PC-9 (cell line): Measurements from ENCODE around the gene IRF4. TPM values are rescaled to one million over a fixed set of nuclear protein-coding genes. Genes with fewer than 3 reads are reported as not detected.

Experiments used
- BruUV-seq: library from RNA; stranded (reverse); fragments of 400-500 nt; replicated peaks from 2 replicates; lab custom pipeline; 2021; lab: Mats Ljungman, UMichigan
- CTCF ChIA-PET: fragments of 300-600 bp; sonication (Branson Sonifier 250); formaldehyde crosslinking; loops from one replicate; lab custom pipeline; 2022; ENCODE audit warnings: antibody characterized with exemption; lab: Charles Lee
- POLR2A ChIA-PET: fragments of 300-600 bp; sonication (Branson Sonifier 250); formaldehyde crosslinking; loops from one replicate; lab custom pipeline; 2022; ENCODE audit warnings: antibody characterized with exemption; ENCODE audit not compliant: unreplicated experiment; lab: Charles Lee
- DNase-seq, 2 experiments: peaks; one replicate each; pipeline versions ENCODE4 v3.0.0 to v3.0.0-alpha.2; 2015 to 2022; ENCODE audit warnings: mixed read lengths in 1 of 2
- H2AFZ ChIP-seq: fragments of 200-600 bp; sonication (generic); 2 replicates; pipeline ENCODE4 v1.8.1; 2017; ENCODE audit warnings: antibody characterized with exemption
- H3F3A ChIP-seq: fragments of 200-600 bp; sonication (generic); 2 replicates; pipeline ENCODE4 v1.8.1; 2017; ENCODE audit warnings: antibody characterized with exemption, mild to moderate bottlenecking, low read depth; ENCODE audit not compliant: insufficient read depth
- H3K27ac ChIP-seq: fragments of 200-600 bp; sonication (generic); 2 replicates; pipeline ENCODE4 v1.6.1; 2016; ENCODE audit warnings: mixed run types
- H3K27me3 ChIP-seq: fragments of 200-600 bp; sonication (generic); 2 replicates; pipeline ENCODE4 v1.6.1; 2016; ENCODE audit warnings: low read depth, mixed run types; ENCODE audit not compliant: insufficient read depth
- H3K36me3 ChIP-seq: fragments of 200-600 bp; sonication (generic); 2 replicates; pipeline ENCODE4 v1.6.1; 2016; ENCODE audit warnings: low read depth, mixed run types
- H3K4me1 ChIP-seq: fragments of 200-600 bp; sonication (generic); replicated peaks from 2 replicates; pipeline ENCODE4 v1.6.1; 2016; ENCODE audit warnings: mixed run types; ENCODE audit not compliant: insufficient read depth
- H3K4me2 ChIP-seq: fragments of 200-600 bp; sonication (generic); 2 replicates; pipeline ENCODE4 v1.6.1; 2017; ENCODE audit warnings: mixed run types
- H3K4me3 ChIP-seq: fragments of 200-600 bp; sonication (generic); 2 replicates; pipeline ENCODE4 v1.6.1; 2016; ENCODE audit warnings: mixed run types
- H3K79me2 ChIP-seq: fragments of 200-600 bp; sonication (generic); 2 replicates; pipeline ENCODE4 v1.6.1; 2017; ENCODE audit warnings: low read depth, mixed run types
- H3K9me2 ChIP-seq: fragments of 200-600 bp; sonication (generic); 2 replicates; pipeline ENCODE4 v1.8.1; 2017; ENCODE audit warnings: mild to moderate bottlenecking; ENCODE audit not compliant: insufficient read depth
- H3K9me3 ChIP-seq: fragments of 200-600 bp; sonication (generic); 2 replicates; pipeline ENCODE4 v1.8.1; 2016; ENCODE audit warnings: low read depth; ENCODE audit not compliant: insufficient read depth
- H4K20me1 ChIP-seq: fragments of 200-600 bp; sonication (generic); 2 replicates; pipeline ENCODE4 v1.8.1; 2017; ENCODE audit not compliant: insufficient read depth
- CTCF ChIP-seq: fragments of 200-600 bp; sonication (generic); conservative IDR thresholded peaks from 2 replicates; pipeline ENCODE4 v1.6.1; 2017; ENCODE audit warnings: mixed run types, antibody characterized with exemption, mild to moderate bottlenecking, moderate library complexity
- EZH2 ChIP-seq: fragments of 200-600 bp; sonication (generic); IDR thresholded peaks from 2 replicates; pipeline ENCODE4 v1.8.0; 2017; ENCODE audit warnings: antibody characterized with exemption, low read depth
- intact Hi-C: fragments of 100-400 bp; cut with micrococcal nuclease; formaldehyde crosslinking; loops from one replicate; pipeline ENCODE4 v1.10.0; 2022; ENCODE audit not compliant: unreplicated experiment
- total RNA-seq: library from RNA; stranded (reverse); gene quantifications from 2 replicates; pipeline ENCODE4 v1.2.3, GENCODE V29; 2021

Gene IRF4
- total RNA-seq, 1 experiment from 2014 or later, result not detected

DNA sequence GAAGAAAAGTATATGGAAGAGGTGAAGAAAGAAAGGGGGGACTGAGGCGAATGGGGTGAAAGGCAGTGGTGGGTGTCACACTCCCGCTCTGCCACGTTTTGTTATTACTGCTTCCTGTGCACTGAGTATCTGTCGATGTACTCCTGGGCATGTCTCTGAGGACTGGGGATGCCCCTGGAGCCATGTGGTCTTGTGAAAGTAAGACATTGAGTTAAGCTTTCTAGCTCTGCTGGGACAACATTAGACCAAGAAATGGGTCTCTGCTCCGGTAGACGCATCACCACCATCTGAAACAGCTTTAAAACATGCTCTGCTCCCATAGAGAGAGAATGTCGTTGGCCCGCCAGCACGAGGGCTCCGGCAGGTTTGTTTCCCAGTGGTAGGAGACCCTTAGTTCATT lies 40.0 kb downstream of the IRF4 start:
- DNase-seq, result no peak
- TF ChIP-seq EZH2, result no peak
- no peak for TF ChIP-seq CTCF
- no peaks in the 10 kb centered on the region for H3F3A ChIP-seq
- intact Hi-C loops, result no loop called here
- H3K79me2 ChIP-seq, result no peaks in the 10 kb centered on the region
- H3K4me1 ChIP-seq, result no peaks in the 10 kb centered on the region
- H4K20me1 ChIP-seq, result no peaks in the 10 kb centered on the region
- H2AFZ ChIP-seq, result no peak overlapping the region
- CTCF ChIA-PET, result no interaction called here
- H3K4me3 ChIP-seq, result no peak overlapping the region
- POLR2A ChIA-PET, result interaction anchor here (0.6 kb wide), 1 partner anchor 216 kb away, joined by 3 read pairs; no protein-coding TSS in a partner anchor
- H3K27me3 ChIP-seq, result peaks cover 35% of the 10 kb centered on the region
- H3K9me3 ChIP-seq, result no peaks in the 10 kb centered on the region
- H3K27ac ChIP-seq, result no peak overlapping the region
- H3K4me2 ChIP-seq, result no peak overlapping the region
- BruUV-seq, result no TSS peak
- H3K36me3 ChIP-seq, result no peaks in the 10 kb centered on the region
- no peaks in the 10 kb centered on the region for H3K9me2 ChIP-seq

- no peaks in the 10 kb centered on the region for H3K9me2 ChIP-seq
- ChIA-PET CTCF (interaction anchor here (0.7 kb wide), 1 partner anchor 9 kb away, joined by 3 read pairs; no protein-coding TSS in a partner anchor), POLR2A (interaction anchor here (0.6 kb wide), 2 partner anchors 9 to 216 kb away, joined by 3 to 6 read pairs; no protein-coding TSS in a partner anchor)
- no peak overlapping the region for H3K4me3 ChIP-seq
- no peaks in the 10 kb centered on the region for H3K36me3 ChIP-seq
- TF ChIP-seq EZH2, result no peak
- no peak for TF ChIP-seq CTCF
- intact Hi-C loops, result no loop called here
- BruUV-seq, result no TSS peak
- H2AFZ ChIP-seq, result no peak overlapping the region
- no peaks in the 10 kb centered on the region for H3K4me1 ChIP-seq
- H3F3A ChIP-seq, result no peaks in the 10 kb centered on the region
- H3K27ac ChIP-seq, result no peak overlapping the region
- no peaks in the 10 kb centered on the region for H3K9me3 ChIP-seq
- peak in 1 of 2 experiments; percentile 44 for DNase-seq
- peaks cover 35% of the 10 kb centered on the region for H3K27me3 ChIP-seq
- no peaks in the 10 kb centered on the region for H3K79me2 ChIP-seq
- no peaks in the 10 kb centered on the region for H4K20me1 ChIP-seq
- H3K4me2 ChIP-seq, result no peak overlapping the region
Measured at GRCh38 chr6:431986-432385, 40.4 kb downstream of the IRF4 start.

DNA sequence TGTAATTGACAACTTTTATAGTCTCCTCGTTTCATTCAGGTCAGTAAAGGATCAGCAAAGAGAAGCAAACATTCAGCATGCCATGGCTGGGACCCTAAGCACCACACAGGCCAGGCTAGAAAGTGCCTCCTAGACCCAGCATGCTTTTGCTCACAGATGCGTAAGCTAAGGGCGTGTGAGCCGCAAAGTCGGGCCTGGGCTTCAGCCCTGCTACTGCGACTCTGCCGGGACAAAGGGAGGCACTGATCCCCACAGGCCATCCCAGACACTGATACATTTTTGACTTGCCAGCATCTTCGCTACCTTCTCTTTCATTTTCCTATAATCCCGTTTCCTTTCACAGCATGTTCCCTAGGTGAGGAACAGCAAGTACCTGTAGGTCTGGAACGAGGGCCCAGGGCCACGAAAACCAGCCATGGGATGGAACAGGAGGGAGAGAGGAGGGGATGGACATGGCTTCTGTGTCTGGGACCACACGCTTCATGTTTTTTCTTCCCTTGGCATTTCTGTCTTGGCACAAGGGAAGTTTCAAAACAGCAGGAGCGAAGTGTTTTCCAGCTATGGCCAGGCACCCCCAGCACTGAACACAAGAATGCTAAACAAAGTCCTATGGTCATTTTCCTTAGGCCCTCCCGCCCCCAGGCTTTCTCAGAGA lies 42.6 kb downstream of the IRF4 start:
- Histone ChIP-seq H3K36me3 (no peaks in the 10 kb centered on the region), H2AFZ (no peak overlapping the region), H3K9me3 (no peaks in the 10 kb centered on the region), H3K4me1 (no peaks in the 10 kb centered on the region), H3K4me3 (no peak overlapping the region), H3K4me2 (no peak overlapping the region), H3F3A (no peaks in the 10 kb centered on the region), H4K20me1 (no peaks in the 10 kb centered on the region), H3K79me2 (no peaks in the 10 kb centered on the region), H3K9me2 (no peaks in the 10 kb centered on the region), H3K27me3 (peaks cover 22% of the 10 kb centered on the region), H3K27ac (no peak overlapping the region)
- CTCF ChIA-PET, result no interaction called here
- no peak for TF ChIP-seq CTCF
- no peak for TF ChIP-seq EZH2
- POLR2A ChIA-PET, result no interaction called here
- intact Hi-C loops, result no loop called here
- no peak for DNase-seq
- BruUV-seq, result no TSS peak
